Type B pancreatic cell (in vitro differentiated cells): Measurements from ENCODE around the gene SORCS1. TPM values are rescaled to one million over a fixed set of nuclear protein-coding genes. Genes with fewer than 3 reads are reported as not detected.
"Not testable (repeated sequence)": the region's sequence is repeated elsewhere in the genome, so short reads cannot be mapped to it uniquely, and the experiment has no call there.

Source experiments
- DNase-seq: peaks from one replicate; pipeline ENCODE4 v3.0.0; 2021; ENCODE audit warnings: mixed read lengths; ENCODE audit not compliant: unreplicated experiment; ENCODE audit errors: extremely low spot score
- H3K27ac Mint-ChIP-seq: 2 replicates; pipeline ENCODE4 v1.8.0; 2021; ENCODE audit warnings: mild to moderate bottlenecking, mixed read lengths
- H3K27me3 Mint-ChIP-seq: 2 replicates; pipeline ENCODE4 v1.8.0; 2021; ENCODE audit warnings: mixed read lengths
- H3K36me3 Mint-ChIP-seq: 2 replicates; pipeline ENCODE4 v1.8.0; 2021; ENCODE audit warnings: mixed read lengths
- H3K4me1 Mint-ChIP-seq: one replicate; pipeline ENCODE4 v1.8.0; 2021; ENCODE audit warnings: mixed read lengths; ENCODE audit not compliant: unreplicated experiment
- H3K4me3 Mint-ChIP-seq: 2 replicates; pipeline ENCODE4 v1.8.0; 2021; ENCODE audit warnings: mild to moderate bottlenecking, mixed read lengths
- H3K9me3 Mint-ChIP-seq: 2 replicates; pipeline ENCODE4 v1.8.0; 2021; ENCODE audit warnings: mixed read lengths
- total RNA-seq: library from RNA; stranded (reverse); gene quantifications from 2 replicates; pipeline ENCODE4 v1.2.1, GENCODE V29; 2021; ENCODE audit warnings: low replicate concordance
- TF ChIP-seq, protein P1 (sequence below): fragments of 200-600 bp; sonication (generic); conservative IDR thresholded peaks from 2 replicates; pipeline ENCODE4 v1.5.0; 2021; ENCODE audit warnings: antibody characterized with exemption, mild to moderate bottlenecking

SORCS1 gene
- total RNA-seq, 1 donor from 2014 or later: 5.4 TPM

DNA sequence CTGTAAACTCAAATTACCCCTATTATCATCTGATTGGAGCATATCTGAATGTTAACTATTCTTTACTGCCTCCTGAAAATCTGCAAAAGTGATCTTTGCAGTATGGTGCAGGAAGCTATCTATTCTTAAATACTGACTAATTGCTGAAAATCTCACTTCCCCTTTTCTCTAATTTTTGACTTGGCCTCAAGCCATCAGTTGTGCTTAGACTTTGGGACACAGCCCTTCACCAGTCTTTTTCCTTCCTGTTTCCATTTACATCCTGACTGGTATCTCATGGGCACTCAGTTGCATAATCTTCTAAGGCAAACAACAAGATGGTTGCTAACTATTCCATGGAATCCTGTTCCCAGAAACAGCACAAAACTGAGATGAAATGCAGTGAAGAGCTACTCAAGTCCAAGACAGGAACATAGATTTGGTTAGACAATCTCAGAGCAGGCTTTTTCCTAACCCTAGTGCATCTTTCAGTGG is 228.5 kb downstream of the SORCS1 start:
- peaks cover 5% of the 10 kb centered on the region for H3K27me3 Mint-ChIP-seq
- no peak overlapping the region for H3K4me3 Mint-ChIP-seq
- no peak for DNase-seq
- H3K36me3 Mint-ChIP-seq: no peaks in the 10 kb centered on the region
- TF ChIP-seq, protein P1, sequence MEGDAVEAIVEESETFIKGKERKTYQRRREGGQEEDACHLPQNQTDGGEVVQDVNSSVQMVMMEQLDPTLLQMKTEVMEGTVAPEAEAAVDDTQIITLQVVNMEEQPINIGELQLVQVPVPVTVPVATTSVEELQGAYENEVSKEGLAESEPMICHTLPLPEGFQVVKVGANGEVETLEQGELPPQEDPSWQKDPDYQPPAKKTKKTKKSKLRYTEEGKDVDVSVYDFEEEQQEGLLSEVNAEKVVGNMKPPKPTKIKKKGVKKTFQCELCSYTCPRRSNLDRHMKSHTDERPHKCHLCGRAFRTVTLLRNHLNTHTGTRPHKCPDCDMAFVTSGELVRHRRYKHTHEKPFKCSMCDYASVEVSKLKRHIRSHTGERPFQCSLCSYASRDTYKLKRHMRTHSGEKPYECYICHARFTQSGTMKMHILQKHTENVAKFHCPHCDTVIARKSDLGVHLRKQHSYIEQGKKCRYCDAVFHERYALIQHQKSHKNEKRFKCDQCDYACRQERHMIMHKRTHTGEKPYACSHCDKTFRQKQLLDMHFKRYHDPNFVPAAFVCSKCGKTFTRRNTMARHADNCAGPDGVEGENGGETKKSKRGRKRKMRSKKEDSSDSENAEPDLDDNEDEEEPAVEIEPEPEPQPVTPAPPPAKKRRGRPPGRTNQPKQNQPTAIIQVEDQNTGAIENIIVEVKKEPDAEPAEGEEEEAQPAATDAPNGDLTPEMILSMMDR: no peak
- H3K27ac Mint-ChIP-seq: no peak overlapping the region
- H3K9me3 Mint-ChIP-seq: no peaks in the 10 kb centered on the region
- H3K4me1 Mint-ChIP-seq: peaks cover 15% of the 10 kb centered on the region

DNA sequence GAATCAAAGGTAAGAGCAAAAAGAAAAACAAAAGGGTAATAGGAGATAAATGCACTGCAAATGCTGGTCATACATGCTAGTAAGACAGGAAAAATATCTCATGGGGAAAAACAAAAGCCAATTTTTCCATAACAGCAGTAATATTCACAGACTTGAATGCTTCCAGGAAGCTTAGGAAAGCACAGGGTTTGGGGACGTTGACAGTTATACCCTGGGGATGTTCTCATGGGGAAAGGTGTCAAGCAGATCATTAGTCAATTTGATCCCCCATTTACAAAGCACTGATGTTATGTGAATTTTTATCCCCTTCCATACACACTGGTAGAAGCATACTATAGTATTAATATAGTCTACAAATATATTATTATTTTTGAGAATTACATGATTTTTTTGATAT is 232.7 kb downstream of the SORCS1 start:
- Mint-ChIP-seq H3K36me3 (no peaks in the 10 kb centered on the region), H3K4me1 (peaks cover 23% of the 10 kb centered on the region), H3K27ac (no peak overlapping the region), H3K27me3 (peaks cover 9% of the 10 kb centered on the region), H3K9me3 (no peaks in the 10 kb centered on the region), H3K4me3 (no peak overlapping the region)
- TF ChIP-seq, protein P1: no peak
- DNase-seq: no peak

DNA sequence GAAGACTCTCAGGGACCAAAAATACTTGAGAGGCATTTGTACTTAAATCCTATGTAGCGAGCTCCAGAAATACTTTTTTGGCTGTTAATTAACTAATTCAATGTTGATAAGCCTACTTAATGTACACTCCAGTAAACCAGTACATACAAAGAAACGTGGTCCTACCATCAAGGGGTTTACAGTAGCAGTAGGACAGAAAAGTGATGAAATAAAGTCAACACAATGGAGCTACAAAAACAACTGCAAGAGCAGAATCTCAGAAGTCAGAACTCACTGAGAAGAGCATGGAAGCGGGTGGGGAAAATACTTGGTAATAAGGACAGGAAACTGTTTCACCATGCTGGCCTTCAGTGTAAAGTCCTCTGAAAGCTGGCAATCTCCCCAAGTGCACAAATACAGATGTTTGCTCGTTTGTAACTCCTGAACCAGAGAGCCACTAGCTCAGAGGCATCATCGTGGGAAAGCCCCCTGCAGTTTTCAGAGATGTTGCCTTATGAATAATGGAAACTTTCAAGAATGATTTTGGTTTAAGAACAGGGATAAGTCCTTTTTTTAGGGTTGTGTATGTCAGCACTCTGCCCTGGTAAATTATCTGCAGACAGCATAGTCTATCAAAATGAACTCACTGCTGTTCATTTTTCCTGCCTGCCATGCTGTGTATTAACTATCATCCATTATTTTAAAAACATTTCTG is 233.2 kb downstream of the SORCS1 start:
- Mint-ChIP-seq H3K27ac (no peak overlapping the region), H3K4me3 (no peak overlapping the region), H3K36me3 (no peaks in the 10 kb centered on the region), H3K27me3 (peaks cover 9% of the 10 kb centered on the region), H3K4me1 (peaks cover 23% of the 10 kb centered on the region), H3K9me3 (no peaks in the 10 kb centered on the region)
- TF ChIP-seq, protein P1: no peak
- DNase-seq: no peak

DNA sequence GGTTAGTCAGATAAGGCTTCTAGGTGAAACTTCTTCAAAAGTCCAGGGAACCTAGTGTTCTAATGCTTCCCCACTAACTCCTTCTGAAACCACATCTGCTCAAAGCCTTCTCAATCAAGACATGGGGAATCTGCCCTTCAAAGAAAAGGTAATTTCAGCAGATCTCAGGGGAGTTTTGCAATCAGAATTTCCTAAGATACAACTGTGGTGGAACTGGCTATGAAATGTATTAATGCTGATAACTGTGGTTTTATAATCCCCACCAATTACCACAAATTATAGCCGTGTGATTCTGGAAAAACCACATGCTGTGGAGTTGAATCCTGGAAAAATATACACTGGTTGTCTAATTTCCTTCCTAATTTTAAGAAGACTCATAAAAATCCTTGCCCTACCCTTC is 233.8 kb downstream of the SORCS1 start:
- no peak overlapping the region for H3K27ac Mint-ChIP-seq
- TF ChIP-seq, protein P1: no peak
- H3K27me3 Mint-ChIP-seq: peaks cover 6% of the 10 kb centered on the region
- no peak for DNase-seq
- no peak overlapping the region for H3K4me3 Mint-ChIP-seq
- H3K9me3 Mint-ChIP-seq: no peaks in the 10 kb centered on the region
- H3K36me3 Mint-ChIP-seq: no peaks in the 10 kb centered on the region
- peaks cover 23% of the 10 kb centered on the region for H3K4me1 Mint-ChIP-seq

DNA sequence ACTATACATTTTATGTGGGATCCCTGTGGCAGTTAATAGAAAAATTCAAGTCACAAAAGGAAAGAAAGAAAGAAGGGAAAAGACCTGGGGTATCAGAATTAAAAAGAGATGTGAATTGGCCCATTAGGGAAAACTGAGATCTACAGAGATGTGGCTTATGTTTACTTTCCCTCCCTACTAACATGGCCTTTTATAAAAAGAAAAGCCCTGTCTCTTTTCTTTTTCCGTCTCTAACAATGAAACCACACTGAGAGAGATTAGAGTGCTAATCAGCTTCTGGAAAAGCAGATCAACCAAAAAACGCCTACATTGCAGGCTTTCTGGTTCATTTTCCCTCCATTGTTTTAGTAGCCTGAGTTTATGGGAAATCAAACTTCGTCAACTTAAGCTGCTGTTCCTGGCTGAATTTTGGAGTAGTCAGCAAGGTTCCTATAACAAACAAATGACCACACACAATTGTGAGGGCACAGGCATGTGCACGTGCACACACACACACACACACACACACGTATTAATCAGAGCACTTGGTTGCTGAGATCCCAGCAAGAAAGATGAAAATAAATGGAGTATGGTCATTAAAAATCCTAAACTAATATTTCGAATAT is 235.1 kb downstream of the SORCS1 start:
- peaks cover 6% of the 10 kb centered on the region for H3K27me3 Mint-ChIP-seq
- no peaks in the 10 kb centered on the region for H3K36me3 Mint-ChIP-seq
- H3K4me1 Mint-ChIP-seq: peaks cover 30% of the 10 kb centered on the region
- TF ChIP-seq, protein P1: no peak
- no peak for DNase-seq
- no peaks in the 10 kb centered on the region for H3K9me3 Mint-ChIP-seq
- H3K27ac Mint-ChIP-seq: no peak overlapping the region
- H3K4me3 Mint-ChIP-seq: no peak overlapping the region

DNA sequence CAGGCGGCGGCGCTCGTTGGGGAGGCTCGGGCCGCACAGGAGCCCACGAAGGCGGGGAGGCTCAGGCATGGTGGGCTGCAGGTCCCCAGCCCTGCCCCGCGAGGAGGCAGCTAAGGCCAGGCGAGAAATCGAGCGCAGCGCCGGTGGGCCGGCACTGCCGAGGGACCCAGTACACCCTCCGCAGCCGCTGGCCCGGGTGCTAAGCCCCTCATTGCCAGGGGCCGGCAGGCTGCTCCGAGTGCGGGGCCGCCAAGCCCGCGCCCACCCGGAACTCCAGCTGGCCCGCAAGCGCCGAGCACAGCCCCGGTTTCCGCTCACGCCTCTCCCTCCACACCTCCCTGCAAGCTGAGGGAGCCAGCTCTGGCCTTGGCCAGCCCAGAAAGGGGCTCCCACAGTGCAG is 236.4 kb downstream of the SORCS1 start:
- H3K4me3 Mint-ChIP-seq, H3K27ac Mint-ChIP-seq, H3K36me3 Mint-ChIP-seq, H3K9me3 Mint-ChIP-seq, H3K27me3 Mint-ChIP-seq, DNase-seq: not testable (repeated sequence)
- H3K4me1 Mint-ChIP-seq: peaks cover 30% of the 10 kb centered on the region
